Mesenchymal stem cell (in vitro differentiated cells and primary cell): Measurements from ENCODE around the gene TMEM119.
A peak's percentile ranks its signal among the peaks of the same experiment; 100 is the strongest.

Experiments
- DNase-seq: peaks from one replicate; pipeline ENCODE4 v3.0.0-alpha.2; 2013
- H2AFZ ChIP-seq: one replicate; pipeline ENCODE4 v1.6.1; 2013; ENCODE audit warnings: low read depth, mild to moderate bottlenecking, control low read depth, inconsistent platforms, low read length, moderate library complexity
- H2AK5ac ChIP-seq: 2 replicates; pipeline ENCODE4 v1.6.1; 2013; ENCODE audit warnings: low read length, moderate library complexity, mild to moderate bottlenecking, inconsistent platforms; ENCODE audit not compliant: severe bottlenecking
- H2BK120ac ChIP-seq: one replicate; pipeline ENCODE4 v1.6.1; 2013; ENCODE audit warnings: low read depth, mild to moderate bottlenecking, inconsistent platforms, low read length, moderate library complexity
- H2BK12ac ChIP-seq, 2 experiments: one replicate each; pipeline ENCODE4 v1.6.1; 2013; ENCODE audit warnings: inconsistent platforms in 2 of 2, low read length in 2 of 2, mild to moderate bottlenecking in 2 of 2, moderate library complexity in 2 of 2, control low read depth in 1 of 2
- H2BK15ac ChIP-seq: one replicate; pipeline ENCODE4 v1.6.1; 2013; ENCODE audit warnings: mild to moderate bottlenecking, low read depth, inconsistent platforms; ENCODE audit not compliant: poor library complexity, severe bottlenecking
- H2BK5ac ChIP-seq: 2 replicates; pipeline ENCODE4 v1.6.1; 2013; ENCODE audit warnings: low read depth, mild to moderate bottlenecking, low read length, control low read depth, inconsistent platforms; ENCODE audit not compliant: poor library complexity, severe bottlenecking
- H3K14ac ChIP-seq, 2 experiments: one replicate each; pipeline ENCODE4 v1.6.1; 2013; ENCODE audit warnings: inconsistent platforms in 2 of 2, low read length in 2 of 2, control low read depth in 1 of 2, mild to moderate bottlenecking in 1 of 2, moderate library complexity in 1 of 2
- H3K18ac ChIP-seq, 2 experiments: one replicate each; pipeline ENCODE4 v1.6.1; 2013; ENCODE audit warnings: inconsistent platforms in 2 of 2, low read length in 2 of 2, control low read depth in 1 of 2, low read depth in 1 of 2, mild to moderate bottlenecking in 1 of 2
- H3K23ac ChIP-seq, 2 experiments: one replicate each; pipeline ENCODE4 v1.6.1; 2013; ENCODE audit warnings: inconsistent platforms in 2 of 2, low read length in 2 of 2, mild to moderate bottlenecking in 2 of 2, moderate library complexity in 2 of 2, control low read depth in 1 of 2
- H3K27ac ChIP-seq: 2 replicates; pipeline ENCODE4 v1.5.1; 2013; ENCODE audit warnings: mild to moderate bottlenecking, moderate library complexity, low read length, control low read depth, inconsistent platforms; ENCODE audit not compliant: poor library complexity, severe bottlenecking
- H3K27me3 ChIP-seq, 2 experiments: 2 replicates each; pipeline versions ENCODE4 v1.6.1 to v1.7.0; 2013; ENCODE audit warnings: low read length in 2 of 2, mild to moderate bottlenecking in 2 of 2, moderate library complexity in 2 of 2, control low read depth in 1 of 2, inconsistent platforms in 1 of 2; ENCODE audit not compliant: control insufficient read depth in 1 of 2, insufficient read depth in 1 of 2
- H3K36me3 ChIP-seq, 2 experiments: 2 replicates each; pipeline versions ENCODE4 v1.6.1 to v1.7.0; 2013; ENCODE audit warnings: low read length in 2 of 2, control low read depth in 1 of 2, inconsistent platforms in 1 of 2, low read depth in 1 of 2, mild to moderate bottlenecking in 1 of 2; ENCODE audit not compliant: insufficient read depth in 2 of 2, control insufficient read depth in 1 of 2
- H3K4ac ChIP-seq, 2 experiments: one replicate each; pipeline ENCODE4 v1.6.1; 2013; ENCODE audit warnings: inconsistent platforms in 2 of 2, low read length in 2 of 2, mild to moderate bottlenecking in 2 of 2, moderate library complexity in 2 of 2, control low read depth in 1 of 2, low read depth in 1 of 2
- H3K4me1 ChIP-seq: 2 replicates; pipeline ENCODE4 v1.6.1; 2013; ENCODE audit warnings: low read depth, low read length, control low read depth; ENCODE audit not compliant: control insufficient read depth, insufficient read depth
- H3K4me2 ChIP-seq: 2 replicates; pipeline ENCODE4 v1.6.1; 2013; ENCODE audit warnings: low read length, mild to moderate bottlenecking, inconsistent platforms; ENCODE audit not compliant: poor library complexity, severe bottlenecking
- H3K4me3 ChIP-seq, 2 experiments: 2 replicates each; pipeline versions ENCODE4 v1.5.1 to v1.7.0; 2013; ENCODE audit warnings: low read length in 2 of 2, mild to moderate bottlenecking in 2 of 2, control low read depth in 1 of 2, low read depth in 1 of 2; ENCODE audit not compliant: insufficient read depth in 1 of 2
- H3K79me1 ChIP-seq: replicated peaks from 2 replicates; pipeline ENCODE4 v1.6.1; 2013; ENCODE audit warnings: mild to moderate bottlenecking, control low read depth, low read length, inconsistent platforms; ENCODE audit not compliant: poor library complexity, severe bottlenecking
- H3K9ac ChIP-seq: 2 replicates; pipeline ENCODE4 v1.7.0; 2013; ENCODE audit warnings: mild to moderate bottlenecking, low read length, moderate library complexity
- H3K9me3 ChIP-seq: 2 replicates; pipeline ENCODE4 v1.7.0; 2013; ENCODE audit warnings: mild to moderate bottlenecking, low read length; ENCODE audit not compliant: control insufficient read depth
- H4K8ac ChIP-seq: one replicate; pipeline ENCODE4 v1.6.1; 2013; ENCODE audit warnings: inconsistent platforms, mild to moderate bottlenecking, low read length, moderate library complexity
- H4K91ac ChIP-seq: one replicate; pipeline ENCODE4 v1.6.1; 2013; ENCODE audit warnings: mild to moderate bottlenecking, low read length, inconsistent platforms
- WGBS: methylation state at CpG from one replicate; pipeline ENCODE4 v1.1.7; 2013; ENCODE audit warnings: mixed read lengths; 5-methylcytosine and 5-hydroxymethylcytosine counted together

The TMEM119 gene

DNA sequence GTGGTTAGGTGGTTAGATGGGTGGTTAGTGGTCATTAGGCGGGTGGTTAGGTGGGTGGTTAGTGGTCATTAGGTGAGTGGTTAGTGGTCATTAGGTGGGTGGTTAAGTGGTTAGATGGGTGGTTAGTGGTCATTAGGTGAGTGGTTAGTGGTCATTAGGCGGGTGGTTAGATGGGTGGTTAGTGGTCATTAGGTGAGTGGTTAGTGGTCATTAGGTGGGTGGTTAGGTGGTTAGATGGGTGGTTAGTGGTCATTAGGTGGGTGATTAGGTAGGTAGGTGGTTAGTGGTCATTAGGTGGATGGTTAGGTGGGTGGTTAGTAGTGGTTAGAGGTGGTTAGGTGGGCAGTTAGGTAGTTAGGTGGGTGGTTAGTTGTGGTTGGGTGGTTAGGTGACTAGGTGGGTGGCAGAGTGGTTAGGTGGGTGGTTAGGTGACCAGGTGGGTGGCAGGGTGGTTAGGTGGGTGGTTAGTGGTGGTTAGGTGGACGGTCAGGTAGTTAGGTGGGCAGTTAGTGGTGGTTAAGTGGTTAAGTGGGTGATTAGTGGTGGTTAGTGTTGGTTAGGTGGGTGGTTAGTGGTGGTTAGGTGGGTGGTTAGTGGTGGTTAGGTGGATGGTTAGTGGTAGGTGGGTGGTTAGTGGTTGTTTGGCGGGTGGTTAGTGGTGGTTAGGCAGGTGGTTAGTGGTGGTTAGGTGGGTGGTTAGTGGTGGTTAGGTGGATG is 8.0 kb upstream of the TMEM119 start:
- Histone ChIP-seq H2BK120ac (peak overlapping the region; percentile 83), H2AK5ac (peak overlapping the region; percentile 75), H3K9ac (peak overlapping the region; percentile 21), H3K23ac (peak overlapping the region in 1 of 2 experiments; percentile 23), H3K27ac (no peak overlapping the region), H3K27me3 (no peaks in the 10 kb centered on the region), H3K4me2 (no peak overlapping the region), H4K8ac (peak overlapping the region; percentile 55), H3K4ac (peak overlapping the region; percentile 53 to 54), H3K4me3 (no peak overlapping the region), H3K9me3 (no peaks in the 10 kb centered on the region), H2BK12ac (peak overlapping the region; percentile 25 to 83), H3K36me3 (no peaks in the 10 kb centered on the region), H4K91ac (peak overlapping the region; percentile 95), H3K79me1 (no peaks in the 10 kb centered on the region), H2BK5ac (no peak overlapping the region), H3K18ac (peak overlapping the region; percentile 62 to 72), H2BK15ac (no peak overlapping the region), H3K14ac (peak overlapping the region in 1 of 2 experiments; percentile 33), H2AFZ (no peak overlapping the region), H3K4me1 (peaks cover 28% of the 10 kb centered on the region)
- DNase-seq, result no peak
- 94% methylated on average over 3 of the region's 4 CpGs for whole genome bisulfite sequencing

DNA sequence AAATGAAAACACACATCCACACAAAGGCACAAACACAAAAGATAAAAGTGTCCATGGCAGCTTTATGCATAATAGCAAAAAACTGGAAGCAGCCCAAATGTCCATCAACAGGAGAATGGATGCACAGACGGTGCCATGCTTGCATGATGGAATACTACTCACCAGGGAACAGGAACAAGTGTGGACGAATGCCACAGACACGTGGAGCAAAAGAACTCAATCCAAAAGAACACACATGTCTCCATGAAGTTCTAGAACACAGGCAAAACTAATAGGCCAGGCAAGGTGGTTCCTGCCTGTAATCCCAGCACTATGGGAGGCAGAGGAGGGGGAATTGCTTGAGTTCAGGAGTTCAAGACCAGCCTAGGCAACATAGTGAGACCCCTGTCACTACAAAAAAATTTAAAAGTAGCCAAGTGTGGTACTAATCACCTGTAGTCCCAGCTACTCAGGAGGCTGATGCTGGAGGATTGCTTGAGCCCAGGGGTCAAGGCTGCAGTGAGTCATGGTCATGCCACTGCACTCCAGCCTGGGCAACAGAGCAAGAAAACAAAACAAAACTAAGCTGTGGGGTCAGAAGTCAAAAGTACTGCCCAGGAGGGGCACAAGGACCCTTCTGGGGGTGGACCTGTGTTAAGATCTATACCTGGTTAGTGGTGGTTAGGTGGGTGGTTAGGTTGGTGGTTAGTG is 7.3 kb upstream of the TMEM119 start:
- H2BK15ac ChIP-seq, result no peak overlapping the region
- H3K9me3 ChIP-seq, result no peaks in the 10 kb centered on the region
- no peaks in the 10 kb centered on the region for H3K36me3 ChIP-seq
- peak overlapping the region; percentile 25 to 50 for H3K18ac ChIP-seq
- peak overlapping the region; percentile 21 for H3K9ac ChIP-seq
- no peak overlapping the region for H3K14ac ChIP-seq
- no peak overlapping the region for H2AFZ ChIP-seq
- no peak overlapping the region for H3K27ac ChIP-seq
- H4K91ac ChIP-seq, result peak overlapping the region; percentile 22
- no peak overlapping the region for H2AK5ac ChIP-seq
- H3K79me1 ChIP-seq, result no peaks in the 10 kb centered on the region
- peak; percentile 68 for DNase-seq
- H3K4me1 ChIP-seq, result peaks cover 28% of the 10 kb centered on the region
- peak overlapping the region in 1 of 2 experiments; percentile 53 for H3K4ac ChIP-seq
- no peak overlapping the region for H3K23ac ChIP-seq
- 93% methylated on average over 2 of the region's 3 CpGs for WGBS
- no peak overlapping the region for H3K4me2 ChIP-seq
- H2BK5ac ChIP-seq, result no peak overlapping the region
- no peak overlapping the region for H3K4me3 ChIP-seq
- H3K27me3 ChIP-seq, result no peaks in the 10 kb centered on the region
- H2BK12ac ChIP-seq, result peak overlapping the region in 1 of 2 experiments; percentile 25
- no peak overlapping the region for H2BK120ac ChIP-seq
- H4K8ac ChIP-seq, result no peak overlapping the region

GRCh38 chr12:108604208-108604941 is 6.5 kb upstream of the TMEM119 start:
- Histone ChIP-seq H3K27ac (no peak overlapping the region), H3K4me3 (no peak overlapping the region), H2AK5ac (no peak overlapping the region), H2BK15ac (peak overlapping the region; percentile 84), H3K27me3 (no peaks in the 10 kb centered on the region), H3K4me1 (peaks cover 23% of the 10 kb centered on the region), H3K79me1 (no peaks in the 10 kb centered on the region), H3K9me3 (no peaks in the 10 kb centered on the region), H3K18ac (no peak overlapping the region), H2BK12ac (peak overlapping the region; percentile 12 to 45), H3K4me2 (no peak overlapping the region), H4K8ac (no peak overlapping the region), H3K36me3 (no peaks in the 10 kb centered on the region), H4K91ac (peak overlapping the region; percentile 72), H2BK120ac (no peak overlapping the region), H3K4ac (peak overlapping the region in 1 of 2 experiments; percentile 42), H3K23ac (no peak overlapping the region), H3K9ac (peak overlapping the region; percentile 12), H2AFZ (no peak overlapping the region), H2BK5ac (no peak overlapping the region), H3K14ac (no peak overlapping the region)
- no peak for DNase-seq
- WGBS, result 70% methylated on average over 14 of the region's 14 CpGs

GRCh38 chr12:108603743-108604142 is 5.9 kb upstream of the TMEM119 start:
- Histone ChIP-seq H3K79me1 (no peaks in the 10 kb centered on the region), H2BK15ac (no peak overlapping the region), H3K9me3 (no peaks in the 10 kb centered on the region), H3K4me1 (peaks cover 21% of the 10 kb centered on the region), H2AFZ (no peak overlapping the region), H3K4me3 (no peak overlapping the region), H2AK5ac (peak overlapping the region; percentile 16), H3K4me2 (no peak overlapping the region), H3K4ac (no peak overlapping the region), H3K36me3 (no peaks in the 10 kb centered on the region), H3K27me3 (no peaks in the 10 kb centered on the region), H3K27ac (no peak overlapping the region), H2BK120ac (no peak overlapping the region), H4K8ac (no peak overlapping the region), H2BK12ac (peak overlapping the region in 1 of 2 experiments; percentile 46), H3K14ac (no peak overlapping the region), H3K9ac (no peak overlapping the region), H3K23ac (no peak overlapping the region), H3K18ac (peak overlapping the region in 1 of 2 experiments; percentile 70), H4K91ac (peak overlapping the region; percentile 5), H2BK5ac (no peak overlapping the region)
- no peak for DNase-seq
- 80% methylated on average over 4 of the region's 4 CpGs for WGBS
